ENCODE results near the gene MFN2. TPM values are rescaled to one million over a fixed set of nuclear protein-coding genes. Genes with fewer than 3 reads are reported as not detected.

The MFN2 gene
- total and polyA plus RNA-seq, 9 of the 15 experiments (the other 6 are each of a cell fraction or from before 2014, with no cell fraction given), result 10.5 to 158 (median 87.1) TPM

DNA sequence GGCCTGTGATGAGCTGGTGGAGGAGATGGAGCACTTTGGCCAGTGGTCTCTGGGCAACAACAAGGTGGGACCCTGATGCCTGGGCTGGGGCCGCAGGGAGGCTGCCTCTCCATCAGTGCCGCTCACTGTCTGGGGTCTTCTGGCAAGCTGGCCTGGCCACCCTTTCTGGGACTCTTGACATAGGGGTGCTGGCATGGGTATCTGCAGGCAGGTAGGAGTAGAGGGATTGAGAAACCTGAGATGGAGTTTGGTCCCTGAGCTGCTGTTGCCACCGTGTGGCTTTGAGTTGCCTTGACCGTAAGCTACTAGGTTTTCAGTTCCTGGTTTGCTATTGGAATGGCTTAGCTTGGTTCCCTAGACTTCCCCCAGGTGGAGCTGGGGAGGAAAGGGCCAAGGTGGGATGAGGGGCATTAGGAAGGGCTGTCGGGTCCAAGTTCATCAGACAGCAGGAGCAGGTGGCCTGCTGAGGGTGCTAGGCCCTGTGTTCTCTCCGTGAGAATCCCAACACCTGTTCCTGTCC is 13.2 kb upstream of the MFN2 start (continued):
- TF ChIP-seq STAG1 (CRISPR knock-in tag; IDR thresholded peaks at IDR 0.05; ENCODE audit: borderline replicate concordance), result peak; percentile 54; the same call in 1 of the 2 replicates
- TF ChIP-seq CEBPB (tag; IDR thresholded peaks at IDR 0.05), result peak; percentile 55
- TF ChIP-seq CTBP1 (IDR thresholded peaks at IDR 0.05; ENCODE audit: borderline replicate concordance), result peak; percentile 42; the same call in 1 of the 2 replicates
- TF ChIP-seq ZNF668 (CRISPR knock-in tag; IDR thresholded peaks at IDR 0.05), result no peak
- TF ChIP-seq CTCFL (IDR thresholded peaks at IDR 0.05; ENCODE audit: borderline replicate concordance, insufficient read depth, low read depth, low read length, poor library complexity, severe bottlenecking), result peak; percentile 14
- peak; percentile 67; the same call in 1 of the 2 replicates for TF ChIP-seq ZBTB7A (IDR thresholded peaks at IDR 0.05; ENCODE audit: borderline replicate concordance, control insufficient read depth, low read depth, low read length)
- no peak for TF ChIP-seq HDGF (IDR thresholded peaks at IDR 0.05)
- TF ChIP-seq, protein P1, sequence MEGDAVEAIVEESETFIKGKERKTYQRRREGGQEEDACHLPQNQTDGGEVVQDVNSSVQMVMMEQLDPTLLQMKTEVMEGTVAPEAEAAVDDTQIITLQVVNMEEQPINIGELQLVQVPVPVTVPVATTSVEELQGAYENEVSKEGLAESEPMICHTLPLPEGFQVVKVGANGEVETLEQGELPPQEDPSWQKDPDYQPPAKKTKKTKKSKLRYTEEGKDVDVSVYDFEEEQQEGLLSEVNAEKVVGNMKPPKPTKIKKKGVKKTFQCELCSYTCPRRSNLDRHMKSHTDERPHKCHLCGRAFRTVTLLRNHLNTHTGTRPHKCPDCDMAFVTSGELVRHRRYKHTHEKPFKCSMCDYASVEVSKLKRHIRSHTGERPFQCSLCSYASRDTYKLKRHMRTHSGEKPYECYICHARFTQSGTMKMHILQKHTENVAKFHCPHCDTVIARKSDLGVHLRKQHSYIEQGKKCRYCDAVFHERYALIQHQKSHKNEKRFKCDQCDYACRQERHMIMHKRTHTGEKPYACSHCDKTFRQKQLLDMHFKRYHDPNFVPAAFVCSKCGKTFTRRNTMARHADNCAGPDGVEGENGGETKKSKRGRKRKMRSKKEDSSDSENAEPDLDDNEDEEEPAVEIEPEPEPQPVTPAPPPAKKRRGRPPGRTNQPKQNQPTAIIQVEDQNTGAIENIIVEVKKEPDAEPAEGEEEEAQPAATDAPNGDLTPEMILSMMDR (IDR thresholded peaks at IDR 0.05 in 2 of 3, conservative IDR thresholded peaks at IDR 0.05 in 1 of 3; ENCODE audit: insufficient read depth in 2 of 3, low read depth in 1 of 3, low read length in 3 of 3), result peak; percentile 75 to 95 (median 92)
- TF ChIP-seq SAFB2 (IDR thresholded peaks at IDR 0.05; ENCODE audit: borderline replicate concordance, low read depth, low read length, severe bottlenecking), result no peak
- no peak for TF ChIP-seq SRSF9 (IDR thresholded peaks at IDR 0.05; ENCODE audit: borderline replicate concordance, low read depth, low read length)
- no peak for TF ChIP-seq TFAM (CRISPR knock-in tag; conservative IDR thresholded peaks at IDR 0.05)
